Astrocyte of the cerebellum (primary cell): ENCODE results near the gene ATXN7L1.

ENCODE experiments used
- DNase-seq: peaks from one replicate; pipeline ENCODE4 v3.0.0-alpha.2; 2011; ENCODE audit warnings: low read depth
- H3K4me3 ChIP-seq: 2 replicates; pipeline ENCODE4 v1.5.1; 2011; ENCODE audit warnings: mild to moderate bottlenecking, low read depth, low read length, moderate library complexity
- in situ Hi-C: cut with HindIII; loops from 2 replicates; pipeline ENCODE4 v1.10.0; 2017; ENCODE audit warnings: low sequenced_read_pairs
- TF ChIP-seq, protein P1 (sequence below): IDR thresholded peaks from 2 replicates; pipeline ENCODE4 v1.5.1; 2012; ENCODE audit warnings: low read length, low read depth, moderate library complexity, mild to moderate bottlenecking; ENCODE audit errors: missing control alignments

The ATXN7L1 gene

DNA sequence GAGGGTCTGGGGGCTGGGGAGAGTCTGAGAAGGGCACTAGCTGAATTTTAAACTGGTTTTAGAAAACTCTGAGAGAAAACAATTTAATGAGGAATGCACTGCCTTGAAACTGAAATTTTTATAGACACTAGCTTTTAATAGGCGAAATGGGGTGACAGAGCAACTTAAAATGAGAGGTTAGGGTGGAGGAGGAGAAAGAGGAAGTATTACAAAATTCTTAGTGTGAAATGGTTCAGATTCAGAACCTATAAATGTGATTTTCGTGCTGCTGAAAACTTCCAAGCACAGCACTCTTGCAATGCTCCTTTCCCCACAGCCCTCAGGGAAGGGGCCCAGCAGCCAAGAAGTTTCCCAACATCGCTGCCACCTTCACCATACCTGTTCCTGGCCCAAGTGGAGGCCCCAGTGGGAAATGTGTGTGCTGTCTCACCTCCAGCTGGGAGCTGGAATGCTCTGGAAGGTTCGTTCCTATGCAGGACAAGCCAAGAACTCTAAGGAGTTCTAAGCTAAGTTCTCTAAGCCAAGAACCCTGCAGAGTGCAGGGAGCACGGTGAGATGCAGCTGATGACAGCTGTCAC lies 60.0 kb downstream of the ATXN7L1 start:
- in situ Hi-C loops, result no loop called here
- H3K4me3 ChIP-seq, result no peak overlapping the region
- TF ChIP-seq, protein P1, sequence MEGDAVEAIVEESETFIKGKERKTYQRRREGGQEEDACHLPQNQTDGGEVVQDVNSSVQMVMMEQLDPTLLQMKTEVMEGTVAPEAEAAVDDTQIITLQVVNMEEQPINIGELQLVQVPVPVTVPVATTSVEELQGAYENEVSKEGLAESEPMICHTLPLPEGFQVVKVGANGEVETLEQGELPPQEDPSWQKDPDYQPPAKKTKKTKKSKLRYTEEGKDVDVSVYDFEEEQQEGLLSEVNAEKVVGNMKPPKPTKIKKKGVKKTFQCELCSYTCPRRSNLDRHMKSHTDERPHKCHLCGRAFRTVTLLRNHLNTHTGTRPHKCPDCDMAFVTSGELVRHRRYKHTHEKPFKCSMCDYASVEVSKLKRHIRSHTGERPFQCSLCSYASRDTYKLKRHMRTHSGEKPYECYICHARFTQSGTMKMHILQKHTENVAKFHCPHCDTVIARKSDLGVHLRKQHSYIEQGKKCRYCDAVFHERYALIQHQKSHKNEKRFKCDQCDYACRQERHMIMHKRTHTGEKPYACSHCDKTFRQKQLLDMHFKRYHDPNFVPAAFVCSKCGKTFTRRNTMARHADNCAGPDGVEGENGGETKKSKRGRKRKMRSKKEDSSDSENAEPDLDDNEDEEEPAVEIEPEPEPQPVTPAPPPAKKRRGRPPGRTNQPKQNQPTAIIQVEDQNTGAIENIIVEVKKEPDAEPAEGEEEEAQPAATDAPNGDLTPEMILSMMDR, result no peak
- DNase-seq, result no peak

DNA sequence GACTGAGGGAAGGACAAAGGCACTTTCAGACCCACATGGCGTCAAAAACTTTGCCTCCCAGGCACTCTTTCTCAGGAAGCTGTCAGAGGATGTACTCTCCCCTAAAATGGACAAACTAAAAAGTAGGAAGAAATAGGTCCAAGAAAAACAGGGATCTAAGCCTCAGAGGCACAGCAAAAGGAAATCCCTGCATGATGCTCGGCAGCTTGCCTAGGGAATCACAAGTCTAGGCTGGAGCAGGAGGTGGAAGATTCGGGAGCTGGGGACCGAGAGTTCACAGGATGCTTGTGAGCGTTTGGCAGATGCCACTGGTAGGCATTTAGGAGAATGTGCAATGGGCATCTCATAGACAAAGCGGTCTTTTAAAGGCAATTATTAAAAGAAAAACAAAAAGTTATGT lies 60.8 kb downstream of the ATXN7L1 start:
- TF ChIP-seq, protein P1, result no peak
- no peak overlapping the region for H3K4me3 ChIP-seq
- in situ Hi-C loops, result no loop called here
- no peak for DNase-seq

DNA sequence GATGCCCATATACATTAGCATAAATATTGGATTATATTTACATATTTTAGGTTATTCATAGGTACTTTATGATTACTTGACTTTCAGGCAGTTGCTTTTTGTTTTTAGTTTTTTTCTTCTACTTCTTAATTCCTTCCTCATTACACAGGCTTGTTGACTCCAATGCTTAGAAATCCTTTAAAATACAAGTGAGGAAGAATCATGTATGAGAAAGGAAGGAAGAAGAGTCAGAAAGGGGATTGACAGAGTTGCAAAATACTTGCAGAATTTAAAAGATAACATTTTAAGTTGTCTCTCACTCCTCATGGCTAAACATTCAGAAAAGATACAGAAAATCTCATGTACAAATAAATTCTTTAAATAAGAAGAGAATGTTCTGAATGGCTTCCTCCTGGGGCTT lies 61.9 kb downstream of the ATXN7L1 start:
- in situ Hi-C loops, result no loop called here
- DNase-seq, result no peak
- TF ChIP-seq, protein P1, result no peak

DNA sequence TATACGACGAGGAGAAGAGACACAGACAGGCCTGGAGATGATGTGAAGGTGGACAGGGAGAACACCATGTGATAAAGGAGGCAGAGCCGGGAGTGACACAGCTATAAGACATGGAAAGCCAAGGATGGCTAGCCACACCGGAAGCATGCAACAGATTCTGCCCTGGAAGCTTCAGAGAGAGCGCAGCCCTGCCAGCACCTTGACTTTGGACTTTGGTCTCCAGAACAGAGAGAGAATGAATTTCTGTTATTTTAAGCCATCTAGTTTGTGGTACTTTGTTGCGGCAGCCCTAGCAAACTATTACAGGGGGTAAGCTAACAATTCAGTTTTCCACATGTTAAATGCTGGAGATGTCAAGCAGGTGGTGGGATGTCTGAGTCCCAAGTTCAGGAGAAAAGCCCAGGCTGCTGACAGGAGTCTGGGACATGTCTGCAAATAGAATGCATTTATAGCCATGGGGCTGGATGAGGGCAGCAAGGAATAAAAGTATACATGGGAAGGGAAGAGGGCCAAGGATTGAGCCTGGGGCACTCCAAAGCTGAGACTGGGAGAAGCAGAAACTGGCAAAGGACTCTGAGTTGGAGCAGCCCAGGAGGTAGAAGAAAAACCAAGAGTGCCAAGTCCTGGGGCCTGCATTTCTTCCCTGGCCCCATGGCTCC lies 65.1 kb downstream of the ATXN7L1 start:
- DNase-seq, result no peak
- TF ChIP-seq, protein P1, result no peak
- H3K4me3 ChIP-seq, result no peak overlapping the region
- in situ Hi-C loops, result no loop called here

More for the DNA sequence above, 61.9 kb downstream of the ATXN7L1 start:
- H3K4me3 ChIP-seq, result no peak overlapping the region

DNA sequence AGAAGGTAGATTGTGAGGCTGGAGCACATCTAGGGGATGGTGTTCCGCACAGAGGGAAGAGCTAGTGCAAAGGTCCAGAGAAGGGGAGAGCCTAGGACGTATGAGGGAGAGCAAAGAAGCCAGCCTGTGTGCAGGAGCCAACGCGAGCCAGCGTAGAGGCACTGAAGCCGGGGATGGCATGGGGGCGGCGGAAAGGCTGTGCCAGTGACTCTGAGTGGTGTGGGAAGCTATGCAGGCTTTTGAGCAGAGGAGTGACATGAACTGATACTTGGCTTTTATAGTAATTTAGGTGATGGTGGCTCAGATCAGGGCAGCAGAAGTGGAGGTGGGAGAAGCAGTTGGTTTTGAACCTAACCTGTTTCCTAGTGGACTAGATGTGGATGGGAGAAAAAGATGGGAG lies 65.8 kb downstream of the ATXN7L1 start:
- in situ Hi-C loops, result no loop called here

DNA sequence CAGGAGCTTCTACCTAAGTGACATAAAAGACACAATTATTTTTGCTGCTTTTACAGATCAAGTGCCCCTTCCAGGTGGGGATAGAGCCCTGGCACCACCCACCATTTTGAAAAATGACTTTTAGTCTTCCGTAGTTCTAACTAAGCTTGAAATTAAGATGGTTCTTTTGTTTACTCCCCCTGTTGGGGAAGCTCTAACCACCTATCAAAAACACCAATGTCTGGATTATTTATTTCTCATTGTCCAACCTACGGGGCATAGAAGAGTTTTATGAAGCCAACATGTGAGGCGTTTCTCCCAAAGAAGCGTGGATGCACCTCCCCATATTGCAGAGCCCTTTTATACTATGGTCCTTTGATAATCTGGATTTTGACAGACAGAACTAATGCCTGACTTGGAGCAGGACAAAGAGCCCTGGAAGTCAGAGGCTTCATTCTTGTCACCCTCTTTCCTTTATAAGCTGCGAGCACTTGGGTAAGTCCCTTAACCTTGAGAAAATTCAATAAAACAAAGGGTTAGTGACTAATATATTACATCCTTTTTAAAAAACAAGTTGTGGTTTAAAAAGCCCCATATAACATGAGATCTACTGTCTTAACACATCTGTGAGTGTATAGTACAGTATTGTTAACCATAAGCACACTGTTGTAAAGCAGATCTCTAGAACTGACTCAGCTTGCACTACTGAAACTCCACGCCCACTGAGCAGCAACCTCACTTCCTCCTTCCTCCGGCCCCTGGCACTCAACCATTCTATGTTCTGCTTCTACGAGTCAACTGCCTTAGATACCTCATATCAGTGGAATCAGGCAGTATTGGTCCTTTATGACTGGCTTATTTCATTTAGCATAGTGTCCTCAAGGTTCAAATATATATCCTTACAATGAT lies 67.5 kb downstream of the ATXN7L1 start:
- no peak for DNase-seq
- TF ChIP-seq, protein P1, result no peak
- H3K4me3 ChIP-seq, result no peak overlapping the region

More for the DNA sequence above, 65.8 kb downstream of the ATXN7L1 start:
- TF ChIP-seq, protein P1, result no peak
- DNase-seq, result no peak
- H3K4me3 ChIP-seq, result no peak overlapping the region

More for the DNA sequence above, 67.5 kb downstream of the ATXN7L1 start:
- in situ Hi-C loops, result no loop called here
